HG03045 (cell line): ENCODE data around the gene MLLT1.

Source experiments
- ATAC-seq: cut with Tn5 transposase; IDR thresholded peaks from one replicate; pipeline ENCODE4 v1.9.1; 2021; ENCODE audit warnings: mild to moderate bottlenecking, moderate library complexity; ENCODE audit not compliant: unreplicated experiment

MLLT1 gene

DNA sequence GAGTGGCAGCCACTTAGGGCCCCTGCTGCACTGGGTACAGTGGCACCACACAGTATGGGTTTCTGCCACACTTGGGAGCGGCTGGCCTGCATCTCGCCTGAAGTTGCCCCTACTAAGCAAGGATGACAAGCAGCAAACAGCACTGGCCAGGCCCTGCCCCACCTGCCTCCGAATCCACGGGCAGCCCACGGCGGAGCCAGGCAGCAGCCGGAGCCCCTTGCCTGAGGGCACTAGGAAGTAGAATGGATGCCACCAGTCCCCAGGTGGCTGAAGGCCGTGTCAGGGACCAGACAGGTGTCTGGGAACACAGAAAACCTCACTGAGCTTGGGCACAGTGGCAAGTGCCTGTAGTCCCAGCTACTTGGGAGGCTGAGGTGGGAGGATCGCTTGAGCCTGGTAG is 19.4 kb downstream of the MLLT1 start:
- no peak for ATAC-seq

- no peak for ATAC-seq
Observed at GRCh38 chr19:6259312-6259861, 20.4 kb downstream of the MLLT1 start.

- no peak for ATAC-seq
Observed at GRCh38 chr19:6258812-6259311, 20.9 kb downstream of the MLLT1 start.

GRCh38 chr19:6253954-6254733 is 25.6 kb downstream of the MLLT1 start:
- no peak for ATAC-seq

GRCh38 chr19:6252066-6252465 is 27.7 kb downstream of the MLLT1 start:
- no peak for ATAC-seq

GRCh38 chr19:6250909-6251308 is 28.9 kb downstream of the MLLT1 start:
- no peak for ATAC-seq

DNA sequence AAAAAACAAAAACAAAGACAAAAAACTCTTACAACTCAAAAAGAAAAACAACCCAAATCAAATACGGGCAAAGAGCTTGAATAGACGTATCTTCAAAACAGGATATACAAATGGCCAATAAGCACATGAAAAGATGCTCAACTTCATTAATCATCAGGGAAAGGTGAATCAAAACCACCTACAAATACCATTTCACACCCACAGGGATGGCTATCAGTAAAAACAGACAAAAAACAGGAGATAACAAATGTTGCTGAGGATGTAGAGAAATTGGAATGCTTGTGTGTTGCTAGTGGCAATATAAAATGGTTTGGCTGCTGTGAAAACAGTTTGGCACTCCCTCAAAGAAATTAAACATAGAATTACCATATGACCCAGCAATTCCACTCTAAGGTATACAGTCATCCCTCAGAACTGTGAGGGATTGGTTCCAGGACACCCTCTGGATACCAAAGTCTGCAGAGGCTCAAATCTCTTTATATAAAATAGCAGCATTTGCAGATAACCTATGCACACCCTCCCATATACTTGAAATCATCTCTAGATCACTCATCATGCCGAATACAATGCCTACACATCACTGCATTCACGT is 29.7 kb downstream of the MLLT1 start:
- ATAC-seq, result no peak

GRCh38 chr19:6249296-6249695 is 30.5 kb downstream of the MLLT1 start:
- no peak for ATAC-seq

- ATAC-seq, result no peak
Observed at GRCh38 chr19:6248844-6249243, 30.9 kb downstream of the MLLT1 start.

DNA sequence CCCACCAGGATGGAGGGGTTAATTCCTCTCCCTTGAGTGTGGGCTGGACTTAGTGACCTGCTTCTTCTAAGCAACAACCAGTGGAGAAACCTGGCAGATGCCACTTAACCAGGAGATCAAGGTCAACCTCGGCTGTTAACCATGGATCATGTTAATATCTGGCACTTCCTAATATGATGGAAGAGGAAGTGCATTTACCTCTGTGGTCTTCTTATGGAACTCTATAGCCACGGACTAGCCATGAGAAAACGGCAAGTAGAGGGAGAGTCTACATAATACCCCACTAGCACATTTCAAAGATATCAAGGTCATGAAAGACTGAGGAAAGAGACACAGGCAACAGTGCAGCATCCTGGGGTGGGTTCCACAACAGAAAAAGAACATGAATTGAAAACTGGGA is 31.4 kb downstream of the MLLT1 start:
- ATAC-seq, result no peak

- no peak for ATAC-seq
Observed at GRCh38 chr19:6247007-6247288, 32.8 kb downstream of the MLLT1 start.

- ATAC-seq, result no peak
Observed at GRCh38 chr19:6246174-6247006, 33.4 kb downstream of the MLLT1 start.

DNA sequence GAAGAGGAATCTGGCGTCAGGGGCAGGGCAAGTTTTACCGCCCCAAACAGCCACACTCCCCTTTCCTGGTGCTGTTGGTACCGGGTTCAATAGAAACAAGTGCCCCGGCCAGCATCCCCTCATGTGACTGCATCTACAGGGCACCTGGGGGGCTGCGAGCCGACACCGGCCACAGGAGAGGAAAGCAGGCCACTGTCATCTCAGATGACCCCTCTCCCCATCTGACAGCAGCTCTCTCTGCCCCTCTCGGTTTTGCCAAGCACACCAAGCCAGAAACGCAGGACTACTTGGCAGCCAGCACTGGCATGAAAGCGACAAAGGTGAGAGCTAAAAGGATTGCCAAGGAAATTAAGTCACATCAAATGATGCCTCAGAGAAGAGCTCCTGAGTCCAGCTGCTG is 37.1 kb downstream of the MLLT1 start:
- ATAC-seq, result no peak

DNA sequence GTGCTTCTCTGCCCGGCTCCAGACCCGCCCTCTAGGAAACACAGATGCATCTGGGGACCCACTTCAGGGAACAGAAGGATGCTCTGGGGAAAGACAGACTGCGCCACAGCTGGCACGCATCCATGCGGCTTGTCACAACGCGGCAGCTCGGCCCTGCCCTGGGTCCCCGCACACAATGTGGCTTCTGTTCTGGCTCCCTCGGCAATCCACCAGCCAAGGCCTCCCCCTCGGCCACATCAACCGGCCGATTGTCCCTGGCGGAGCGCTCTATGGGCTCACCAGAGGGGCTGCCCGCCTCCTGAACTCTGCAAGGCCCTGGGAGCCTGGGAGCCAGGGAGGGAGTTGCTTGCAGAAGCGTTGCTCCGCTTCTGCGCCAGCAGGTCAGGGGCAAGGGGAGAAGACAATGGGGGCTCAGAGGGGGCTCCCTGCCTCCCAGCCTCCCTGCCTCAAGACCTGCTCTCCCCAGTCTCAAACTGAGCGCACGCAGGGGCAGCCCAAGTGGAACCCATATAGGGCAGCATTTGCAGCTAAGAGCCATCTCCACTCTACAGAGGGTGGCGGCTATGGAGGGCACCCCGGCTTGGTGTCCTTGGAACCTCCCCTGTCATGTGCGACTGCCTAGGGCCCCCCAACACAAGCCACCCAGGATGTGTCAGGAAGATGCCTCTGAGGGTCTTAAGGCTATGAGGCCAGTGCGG is 37.9 kb downstream of the MLLT1 start:
- no peak for ATAC-seq

DNA sequence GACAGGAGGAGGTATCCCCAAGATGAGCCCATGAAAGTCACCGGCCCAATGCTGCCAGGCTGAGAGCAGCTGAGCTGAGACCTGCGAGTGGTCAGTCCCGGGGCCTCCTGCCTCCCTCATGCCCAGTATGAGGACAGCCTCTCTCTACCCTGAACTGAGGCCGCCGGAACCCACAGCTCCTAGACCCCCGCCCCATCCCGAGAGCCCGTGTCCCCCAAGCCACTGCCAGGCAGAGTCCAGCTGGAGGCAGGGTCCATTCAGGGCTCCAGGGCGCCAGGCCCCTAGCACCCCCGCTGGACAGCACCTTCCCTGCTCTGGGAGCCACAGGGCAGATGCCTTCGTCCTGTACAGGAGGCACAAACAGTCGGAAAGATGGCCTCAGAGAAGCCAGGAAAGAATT is 38.7 kb downstream of the MLLT1 start:
- no peak for ATAC-seq

GRCh38 chr19:6239871-6240676 is 39.7 kb downstream of the MLLT1 start:
- no peak for ATAC-seq

- no peak for ATAC-seq
Observed at GRCh38 chr19:6239401-6239844, 40.4 kb downstream of the MLLT1 start.

DNA sequence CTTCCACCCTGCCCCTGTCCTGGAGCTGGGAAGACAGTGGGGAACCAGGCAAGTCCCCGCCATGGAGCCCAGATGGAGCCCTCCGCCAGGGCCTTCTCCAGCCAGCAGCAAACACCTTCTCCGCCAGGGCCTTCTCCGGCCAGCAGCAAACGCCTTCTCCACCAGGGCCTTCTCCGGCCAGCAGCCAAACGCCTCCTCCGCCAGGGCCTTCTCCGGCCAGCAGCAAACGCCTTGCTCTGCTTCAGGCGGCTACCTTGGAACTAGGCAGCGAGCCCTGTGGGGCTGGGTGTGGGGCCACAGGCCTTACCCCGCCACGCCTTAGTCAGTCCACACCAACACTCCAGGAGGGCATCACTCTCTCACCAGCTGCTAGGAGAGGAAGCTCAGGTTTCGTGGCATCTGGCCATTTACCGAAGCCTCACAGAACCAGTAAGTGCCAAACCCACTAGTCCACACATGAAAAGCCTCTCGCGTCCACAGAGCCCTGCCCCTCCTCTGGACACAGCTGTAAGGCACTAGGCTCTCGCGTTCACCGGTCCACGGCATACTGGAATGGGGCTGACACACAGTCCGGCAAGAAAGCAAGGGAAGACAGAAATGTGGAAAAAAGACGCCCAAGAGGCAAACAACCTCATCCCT is 41.0 kb downstream of the MLLT1 start:
- ATAC-seq, result no peak

GRCh38 chr19:6238256-6238642 is 41.5 kb downstream of the MLLT1 start:
- ATAC-seq, result no peak
